ENCODE measurements around the gene FILIP1L.

FILIP1L gene

GRCh38 chr3:99901200-99901926 lies 212.9 kb downstream of the FILIP1L start:
- no peak for TF ChIP-seq CTCF (IDR thresholded peaks at IDR 0.05; ENCODE audit: low read depth, low read length)
- Histone ChIP-seq H3K9me3 (no peaks in the 10 kb centered on the region), H3K36me3 (no peaks in the 10 kb centered on the region), H3K4me1 (peaks cover 29% of the 10 kb centered on the region), H3K27me3 (no peaks in the 10 kb centered on the region; the same call in 1 of the 2 replicates), H3K4me3 (ENCODE audit: low read depth, low read length) (no peak overlapping the region; the same call in 1 of the 2 replicates)
- no peak for DNase-seq

DNA sequence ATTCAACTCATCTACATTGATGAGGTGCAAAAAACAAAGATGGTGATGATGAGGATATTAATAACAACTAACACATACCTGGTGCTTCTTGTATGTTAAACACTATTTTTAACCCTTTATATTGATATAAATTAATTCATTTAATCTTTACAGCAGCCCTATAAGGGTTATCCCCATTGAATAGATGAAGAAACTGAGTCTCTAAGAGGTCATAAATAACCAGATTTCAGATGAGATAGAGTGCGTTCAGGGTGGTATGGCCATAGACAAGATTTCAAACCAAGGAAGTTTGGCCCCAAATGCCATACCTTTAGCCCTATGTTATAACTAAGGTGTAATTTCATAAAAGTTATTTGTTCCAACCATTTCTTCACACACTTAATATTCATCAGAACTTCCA lies 214.1 kb downstream of the FILIP1L start:
- Histone ChIP-seq H3K4me3 (ENCODE audit: low read depth, low read length) (no peak overlapping the region), H3K27me3 (no peaks in the 10 kb centered on the region; the same call in 1 of the 2 replicates), H3K4me1 (peaks cover 31% of the 10 kb centered on the region), H3K9me3 (no peaks in the 10 kb centered on the region), H3K36me3 (no peaks in the 10 kb centered on the region)
- TF ChIP-seq CTCF (IDR thresholded peaks at IDR 0.05; ENCODE audit: low read depth, low read length): no peak
- DNase-seq: no peak

GRCh38 chr3:99899603-99900002 lies 214.7 kb downstream of the FILIP1L start:
- Histone ChIP-seq H3K4me1 (peaks cover 24% of the 10 kb centered on the region), H3K4me3 (ENCODE audit: low read depth, low read length) (no peak overlapping the region), H3K36me3 (no peaks in the 10 kb centered on the region), H3K9me3 (no peaks in the 10 kb centered on the region), H3K27me3 (no peaks in the 10 kb centered on the region; the same call in 1 of the 2 replicates)
- no peak for DNase-seq
- no peak for TF ChIP-seq CTCF (IDR thresholded peaks at IDR 0.05; ENCODE audit: low read depth, low read length)

- no peaks in the 10 kb centered on the region; the same call in 1 of the 2 replicates for H3K27me3 ChIP-seq
- TF ChIP-seq CTCF (IDR thresholded peaks at IDR 0.05; ENCODE audit: low read depth, low read length): no peak
- H3K4me1 ChIP-seq: peaks cover 19% of the 10 kb centered on the region
- H3K36me3 ChIP-seq: no peaks in the 10 kb centered on the region
- DNase-seq: no peak
- H3K4me3 ChIP-seq (ENCODE audit: low read depth, low read length): no peak overlapping the region
- no peaks in the 10 kb centered on the region for H3K9me3 ChIP-seq
These were observed 217.8 kb downstream of the FILIP1L start for GRCh38 chr3:99896482-99896881.

DNA sequence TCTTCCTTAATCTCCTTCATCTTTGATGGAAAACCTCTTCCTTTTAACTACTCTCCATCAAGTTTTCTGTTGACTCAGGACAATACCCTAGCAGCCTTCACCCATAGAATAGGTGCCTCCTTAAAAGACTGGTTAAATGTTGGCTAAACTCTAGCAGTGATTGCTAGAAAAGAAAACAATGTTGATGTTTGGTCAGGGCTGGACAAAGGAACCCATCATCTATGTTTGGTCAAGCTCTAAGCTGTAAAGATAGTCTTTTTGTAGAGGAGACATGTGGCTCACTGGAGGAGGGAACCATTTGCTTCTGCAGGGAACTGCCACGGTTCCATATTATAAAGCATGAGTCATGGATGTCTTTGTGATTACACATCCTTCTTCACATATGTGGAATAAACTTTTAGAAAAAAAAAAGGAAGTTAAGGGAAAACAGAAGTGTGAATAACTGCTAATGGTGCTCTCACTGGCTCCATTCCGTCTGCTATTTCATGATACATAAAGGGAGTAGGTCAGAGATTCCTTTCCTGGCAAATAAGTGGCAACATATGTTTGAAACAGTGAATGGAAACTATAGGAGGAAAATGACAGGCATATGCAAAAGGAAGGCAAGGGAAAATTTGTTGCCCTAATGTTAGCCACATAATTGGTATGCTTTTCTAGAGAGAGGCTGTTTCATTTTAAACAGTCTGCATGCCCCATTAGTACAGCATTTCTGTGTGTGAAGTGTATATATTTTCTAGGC lies 218.4 kb downstream of the FILIP1L start:
- DNase-seq: no peak
- TF ChIP-seq CTCF (IDR thresholded peaks at IDR 0.05; ENCODE audit: low read depth, low read length): no peak
- no peaks in the 10 kb centered on the region for H3K9me3 ChIP-seq
- H3K36me3 ChIP-seq: no peaks in the 10 kb centered on the region
- no peak overlapping the region for H3K4me3 ChIP-seq (ENCODE audit: low read depth, low read length)
- peaks cover 17% of the 10 kb centered on the region for H3K4me1 ChIP-seq
- no peaks in the 10 kb centered on the region; the same call in 1 of the 2 replicates for H3K27me3 ChIP-seq

Measured in BE2C (cell line).